Measurements from ENCODE around the gene CASP7.

GRCh38 chr10:113732160-113732881, 52.6 kb downstream of the CASP7 start:
- TF ChIP-seq SRF (IDR thresholded peaks at IDR 0.05; ENCODE audit: low read depth in 2 of 2, low read length in 2 of 2) (no peak), CTCF (IDR thresholded peaks at IDR 0.05 in 2 of 3, conservative IDR thresholded peaks at IDR 0.05 in 1 of 3; ENCODE audit: control insufficient read depth in 2 of 3, extremely low read depth in 1 of 3, insufficient read depth in 1 of 3, low read depth in 3 of 3, low read length in 3 of 3) (no peak), ATF3 (IDR thresholded peaks at IDR 0.05; ENCODE audit: borderline replicate concordance, extremely low read depth, low read depth, low read length) (no peak), POLR2AphosphoS5 (IDR thresholded peaks at IDR 0.05; ENCODE audit: low read length) (no peak), PRDM15 (CRISPR knock-in tag; IDR thresholded peaks at IDR 0.05) (no peak), KLF5 (IDR thresholded peaks at IDR 0.05; ENCODE audit: partially characterized antibody) (no peak), MYB (IDR thresholded peaks at IDR 0.05; ENCODE audit: borderline replicate concordance, low read depth, low read length) (no peak), EZH2 (IDR thresholded peaks at IDR 0.05; ENCODE audit: borderline replicate concordance, control insufficient read depth, low read depth, low read length) (no peak), ZBTB33 (IDR thresholded peaks at IDR 0.05) (no peak), TAF1 (IDR thresholded peaks at IDR 0.05; ENCODE audit: borderline replicate concordance, low read depth, low read length) (no peak), RAD21 (IDR thresholded peaks at IDR 0.05; ENCODE audit: insufficient read depth, low read depth, low read length) (no peak), HCFC1 (IDR thresholded peaks at IDR 0.05; ENCODE audit: low read length) (no peak), PML (IDR thresholded peaks at IDR 0.05; ENCODE audit: low read length) (no peak)
